Measurements from ENCODE around the gene GPRIN1.

GPRIN1 gene

DNA sequence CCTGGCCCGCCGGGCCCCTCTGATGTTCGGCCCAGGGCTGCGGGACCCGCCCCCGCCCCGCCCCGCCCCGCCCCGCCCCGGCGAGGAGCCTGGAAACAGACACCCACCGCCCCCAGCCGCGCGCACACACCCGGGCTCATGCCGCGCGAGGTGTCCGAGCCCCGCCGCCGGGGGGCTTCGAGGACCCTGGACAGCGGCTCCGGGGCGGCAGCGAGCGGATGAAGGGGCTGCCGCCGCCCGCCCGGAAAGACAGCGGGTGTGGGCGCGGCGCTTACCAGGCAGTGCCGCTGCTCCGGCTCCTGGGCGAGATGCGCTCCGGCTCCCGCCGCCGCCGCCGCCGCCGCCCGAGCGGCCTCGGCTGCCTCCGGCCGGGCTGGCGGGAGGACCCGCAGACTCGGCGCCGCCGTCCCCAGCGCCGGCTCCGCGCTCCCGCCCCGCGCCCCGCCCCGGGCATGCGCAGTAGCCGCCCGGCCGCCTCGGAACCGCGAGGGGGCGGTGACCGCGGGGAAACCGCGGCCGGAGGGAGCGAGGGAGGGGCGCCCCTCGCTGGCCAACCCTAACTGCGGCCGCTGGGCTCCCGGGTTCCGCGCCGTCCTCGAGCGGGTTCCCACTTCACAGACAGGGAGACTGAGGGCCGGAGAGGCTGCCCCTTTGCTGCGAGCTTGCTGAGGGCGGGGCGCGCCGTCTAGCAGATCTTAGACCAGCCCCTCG is at the start of gene GPRIN1:
TSS of gene GPRIN1 (minus strand) at position 433 of the 711 bp plus-strand sequence. CDS start 10,322 bp downstream, outside the sequence.
- Histone ChIP-seq H3K4me1 (ENCODE audit: control insufficient read depth in 5 of 5, insufficient read depth in 5 of 5, low read length in 5 of 5) (peaks cover 0 to 10% (median 8%) of the 10 kb centered on the region in 5 donors), H3K27ac (ENCODE audit: low read depth, low read length) (no peak within 1 kb of the TSS), H3K9me3 (ENCODE audit: control insufficient read depth in 5 of 5, low read length in 5 of 5) (no peaks in the 10 kb centered on the region), H3K27me3 (ENCODE audit: control insufficient read depth in 5 of 5, insufficient read depth in 4 of 5, low read length in 5 of 5) (peaks cover 6 to 25% (median 11%) of the 10 kb centered on the region in 5 donors), H3K9ac (ENCODE audit: low read length in 5 of 5) (no peak within 1 kb of the TSS), H3K4me3 (ENCODE audit: low read depth in 1 of 5, low read length in 5 of 5) (peak within 1 kb of the TSS; percentile 15 to 63 (median 62)), H3K36me3 (ENCODE audit: control insufficient read depth in 5 of 5, insufficient read depth in 5 of 5, low read length in 5 of 5) (no peaks in the 10 kb centered on the region)

DNA sequence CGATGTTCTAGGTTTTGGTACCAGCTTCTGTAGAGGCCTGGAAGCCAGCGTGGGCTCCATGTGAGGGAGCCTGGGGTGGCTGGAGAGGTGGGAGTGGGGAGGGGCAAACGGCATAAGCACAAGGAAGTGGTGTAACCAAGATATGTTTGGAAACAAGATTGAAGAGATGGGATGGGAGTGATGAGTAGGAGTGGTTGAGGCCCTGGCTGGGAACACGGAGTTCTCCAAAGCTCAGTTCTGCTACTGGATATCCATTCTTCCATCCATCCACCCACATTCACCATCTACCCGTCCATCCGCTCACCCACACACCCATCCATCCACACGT is 49.5 kb upstream of the GPRIN1 start:
- Histone ChIP-seq H3K27ac (ENCODE audit: low read depth, low read length) (no peak overlapping the region), H3K9me3 (ENCODE audit: control insufficient read depth in 5 of 5, low read length in 5 of 5) (no peaks in the 10 kb centered on the region), H3K9ac (ENCODE audit: low read length in 5 of 5) (peak overlapping the region in 2 of 5 donors; percentile 6 to 19), H3K4me1 (ENCODE audit: control insufficient read depth in 5 of 5, insufficient read depth in 5 of 5, low read length in 5 of 5) (peaks cover 2 to 31% (median 26%) of the 10 kb centered on the region in 5 donors), H3K4me3 (ENCODE audit: low read depth in 1 of 5, low read length in 5 of 5) (no peak overlapping the region), H3K36me3 (ENCODE audit: control insufficient read depth in 5 of 5, insufficient read depth in 5 of 5, low read length in 5 of 5) (peaks cover 0 to 33% (median 21%) of the 10 kb centered on the region in 5 donors), H3K27me3 (ENCODE audit: control insufficient read depth in 5 of 5, insufficient read depth in 4 of 5, low read length in 5 of 5) (peaks cover 8 to 17% (median 15%) of the 10 kb centered on the region in 5 donors)

GRCh38 chr5:176658817-176659511 is 49.0 kb upstream of the GPRIN1 start:
- Histone ChIP-seq H3K4me1 (ENCODE audit: control insufficient read depth in 5 of 5, insufficient read depth in 5 of 5, low read length in 5 of 5) (peaks cover 2 to 27% (median 21%) of the 10 kb centered on the region in 5 donors), H3K9ac (ENCODE audit: low read length in 5 of 5) (peak overlapping the region in 3 of 5 donors; percentile 4 to 19 (median 6)), H3K27ac (ENCODE audit: low read depth, low read length) (no peak overlapping the region), H3K9me3 (ENCODE audit: control insufficient read depth in 5 of 5, low read length in 5 of 5) (no peaks in the 10 kb centered on the region), H3K27me3 (ENCODE audit: control insufficient read depth in 5 of 5, insufficient read depth in 4 of 5, low read length in 5 of 5) (peaks cover 8 to 14% (median 11%) of the 10 kb centered on the region in 5 donors), H3K4me3 (ENCODE audit: low read depth in 1 of 5, low read length in 5 of 5) (peak overlapping the region in 3 of 5 donors; percentile 37 to 53 (median 41)), H3K36me3 (ENCODE audit: control insufficient read depth in 5 of 5, insufficient read depth in 5 of 5, low read length in 5 of 5) (peaks cover 0 to 38% (median 26%) of the 10 kb centered on the region in 5 donors)

DNA sequence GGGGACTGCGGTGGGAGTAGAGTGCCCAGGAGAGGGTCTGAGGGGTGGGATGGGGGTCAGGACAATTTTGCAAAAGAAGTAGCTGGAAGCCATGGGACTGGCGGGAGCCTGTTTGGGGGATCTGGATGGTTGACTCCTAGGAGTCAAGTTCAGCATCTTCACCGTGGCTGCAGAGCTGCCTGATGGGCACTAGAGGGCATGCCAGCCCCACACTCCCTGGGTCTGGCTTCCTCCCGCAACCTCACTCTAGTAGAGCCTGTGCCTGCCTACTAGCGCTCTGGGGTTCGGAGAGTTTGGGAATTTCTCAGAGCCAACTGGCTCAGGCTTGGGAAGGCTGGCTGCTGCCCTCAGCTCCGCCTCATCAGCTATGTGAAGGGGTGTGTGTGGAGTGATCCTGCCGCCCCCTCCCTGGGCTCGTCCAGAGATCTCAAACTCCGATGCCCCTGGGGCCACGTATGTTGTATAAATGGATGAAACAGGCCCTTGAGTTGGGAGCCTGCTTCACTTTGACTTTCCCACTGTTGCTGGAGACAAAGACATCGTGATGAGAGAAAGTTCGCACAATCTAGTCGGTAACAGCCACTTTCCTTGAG is 48.1 kb upstream of the GPRIN1 start:
- peaks cover 8 to 11% (median 8%) of the 10 kb centered on the region in 5 donors for H3K27me3 ChIP-seq (ENCODE audit: control insufficient read depth in 5 of 5, insufficient read depth in 4 of 5, low read length in 5 of 5)
- H3K36me3 ChIP-seq (ENCODE audit: control insufficient read depth in 5 of 5, insufficient read depth in 5 of 5, low read length in 5 of 5), result peaks cover 0 to 46% (median 34%) of the 10 kb centered on the region in 5 donors
- no peak overlapping the region for H3K27ac ChIP-seq (ENCODE audit: low read depth, low read length)
- peaks cover 2 to 23% (median 17%) of the 10 kb centered on the region in 5 donors for H3K4me1 ChIP-seq (ENCODE audit: control insufficient read depth in 5 of 5, insufficient read depth in 5 of 5, low read length in 5 of 5)
- H3K9ac ChIP-seq (ENCODE audit: low read length in 5 of 5), result no peak overlapping the region
- peak overlapping the region in 1 of 5 donors; percentile 41 for H3K4me3 ChIP-seq (ENCODE audit: low read depth in 1 of 5, low read length in 5 of 5)
- H3K9me3 ChIP-seq (ENCODE audit: control insufficient read depth in 5 of 5, low read length in 5 of 5), result no peaks in the 10 kb centered on the region

GRCh38 chr5:176656467-176656990 is 46.6 kb upstream of the GPRIN1 start:
- H3K27ac ChIP-seq (ENCODE audit: low read depth, low read length), result no peak overlapping the region
- peaks cover 2 to 23% (median 17%) of the 10 kb centered on the region in 5 donors for H3K4me1 ChIP-seq (ENCODE audit: control insufficient read depth in 5 of 5, insufficient read depth in 5 of 5, low read length in 5 of 5)
- H3K27me3 ChIP-seq (ENCODE audit: control insufficient read depth in 5 of 5, insufficient read depth in 4 of 5, low read length in 5 of 5), result peaks cover 0 to 4% (median 0%) of the 10 kb centered on the region in 5 donors
- peaks cover 0 to 53% (median 40%) of the 10 kb centered on the region in 5 donors for H3K36me3 ChIP-seq (ENCODE audit: control insufficient read depth in 5 of 5, insufficient read depth in 5 of 5, low read length in 5 of 5)
- H3K4me3 ChIP-seq (ENCODE audit: low read depth in 1 of 5, low read length in 5 of 5), result no peak overlapping the region
- no peaks in the 10 kb centered on the region for H3K9me3 ChIP-seq (ENCODE audit: control insufficient read depth in 5 of 5, low read length in 5 of 5)
- H3K9ac ChIP-seq (ENCODE audit: low read length in 5 of 5), result no peak overlapping the region

GRCh38 chr5:176654856-176655255 is 44.9 kb upstream of the GPRIN1 start:
- Histone ChIP-seq H3K36me3 (ENCODE audit: control insufficient read depth in 5 of 5, insufficient read depth in 5 of 5, low read length in 5 of 5) (peaks cover 0 to 53% (median 40%) of the 10 kb centered on the region in 5 donors), H3K4me1 (ENCODE audit: control insufficient read depth in 5 of 5, insufficient read depth in 5 of 5, low read length in 5 of 5) (peaks cover 2 to 17% (median 12%) of the 10 kb centered on the region in 5 donors), H3K27ac (ENCODE audit: low read depth, low read length) (no peak overlapping the region)

GRCh38 chr5:176653401-176654385 is 43.7 kb upstream of the GPRIN1 start:
- Histone ChIP-seq H3K36me3 (ENCODE audit: control insufficient read depth in 5 of 5, insufficient read depth in 5 of 5, low read length in 5 of 5) (peaks cover 0 to 53% (median 40%) of the 10 kb centered on the region in 5 donors), H3K27ac (ENCODE audit: low read depth, low read length) (no peak overlapping the region), H3K9ac (ENCODE audit: low read length in 5 of 5) (no peak overlapping the region), H3K4me1 (ENCODE audit: control insufficient read depth in 5 of 5, insufficient read depth in 5 of 5, low read length in 5 of 5) (peaks cover 2 to 13% (median 11%) of the 10 kb centered on the region in 5 donors), H3K27me3 (ENCODE audit: control insufficient read depth in 5 of 5, insufficient read depth in 4 of 5, low read length in 5 of 5) (no peaks in the 10 kb centered on the region), H3K4me3 (ENCODE audit: low read depth in 1 of 5, low read length in 5 of 5) (no peak overlapping the region), H3K9me3 (ENCODE audit: control insufficient read depth in 5 of 5, low read length in 5 of 5) (no peaks in the 10 kb centered on the region)

More at GRCh38 chr5:176654856-176655255, 44.9 kb upstream of the GPRIN1 start:
- Histone ChIP-seq H3K4me3 (ENCODE audit: low read depth in 1 of 5, low read length in 5 of 5) (no peak overlapping the region), H3K9me3 (ENCODE audit: control insufficient read depth in 5 of 5, low read length in 5 of 5) (no peaks in the 10 kb centered on the region), H3K27me3 (ENCODE audit: control insufficient read depth in 5 of 5, insufficient read depth in 4 of 5, low read length in 5 of 5) (no peaks in the 10 kb centered on the region), H3K9ac (ENCODE audit: low read length in 5 of 5) (no peak overlapping the region)

GRCh38 chr5:176652136-176652535 is 42.2 kb upstream of the GPRIN1 start:
- Histone ChIP-seq H3K27ac (ENCODE audit: low read depth, low read length) (no peak overlapping the region), H3K9me3 (ENCODE audit: control insufficient read depth in 5 of 5, low read length in 5 of 5) (no peaks in the 10 kb centered on the region), H3K36me3 (ENCODE audit: control insufficient read depth in 5 of 5, insufficient read depth in 5 of 5, low read length in 5 of 5) (peaks cover 0 to 49% (median 38%) of the 10 kb centered on the region in 5 donors), H3K9ac (ENCODE audit: low read length in 5 of 5) (no peak overlapping the region), H3K27me3 (ENCODE audit: control insufficient read depth in 5 of 5, insufficient read depth in 4 of 5, low read length in 5 of 5) (no peaks in the 10 kb centered on the region), H3K4me3 (ENCODE audit: low read depth in 1 of 5, low read length in 5 of 5) (no peak overlapping the region), H3K4me1 (ENCODE audit: control insufficient read depth in 5 of 5, insufficient read depth in 5 of 5, low read length in 5 of 5) (peaks cover 4 to 18% (median 16%) of the 10 kb centered on the region in 5 donors)

DNA sequence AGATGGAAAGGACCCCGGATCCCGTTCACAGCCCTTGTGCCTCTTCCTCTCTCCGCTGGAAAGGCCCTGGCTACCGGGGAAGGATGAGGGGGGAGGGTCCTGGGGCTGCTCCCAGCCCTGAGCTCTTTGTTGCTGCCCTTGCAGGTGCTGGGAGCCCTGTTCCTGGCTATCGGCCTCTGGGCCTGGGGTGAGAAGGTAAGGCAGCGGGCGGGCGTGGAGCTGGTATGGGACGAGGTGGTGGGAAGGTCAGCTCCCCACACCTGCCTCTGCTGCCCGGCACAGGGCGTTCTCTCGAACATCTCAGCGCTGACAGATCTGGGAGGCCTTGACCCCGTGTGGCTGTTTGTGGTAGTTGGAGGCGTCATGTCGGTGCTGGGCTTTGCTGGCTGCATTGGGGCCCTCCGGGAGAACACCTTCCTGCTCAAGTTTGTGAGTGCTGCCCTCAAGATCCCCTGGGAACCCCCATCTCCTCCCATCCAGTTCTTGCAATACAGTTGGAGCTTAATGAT is 41.6 kb upstream of the GPRIN1 start:
- Histone ChIP-seq H3K4me3 (ENCODE audit: low read depth in 1 of 5, low read length in 5 of 5) (no peak overlapping the region), H3K27me3 (ENCODE audit: control insufficient read depth in 5 of 5, insufficient read depth in 4 of 5, low read length in 5 of 5) (no peaks in the 10 kb centered on the region), H3K9me3 (ENCODE audit: control insufficient read depth in 5 of 5, low read length in 5 of 5) (no peaks in the 10 kb centered on the region), H3K4me1 (ENCODE audit: control insufficient read depth in 5 of 5, insufficient read depth in 5 of 5, low read length in 5 of 5) (peaks cover 4 to 22% (median 20%) of the 10 kb centered on the region in 5 donors), H3K9ac (ENCODE audit: low read length in 5 of 5) (no peak overlapping the region), H3K36me3 (ENCODE audit: control insufficient read depth in 5 of 5, insufficient read depth in 5 of 5, low read length in 5 of 5) (peaks cover 0 to 43% (median 34%) of the 10 kb centered on the region in 5 donors), H3K27ac (ENCODE audit: low read depth, low read length) (no peak overlapping the region)
